Measurements from ENCODE around the gene CPNE4. TPM values are rescaled to one million over a fixed set of nuclear protein-coding genes. Genes with fewer than 3 reads are reported as not detected.

CPNE4 gene
- total RNA-seq, 2 experiments from 2014 or later = not detected

DNA sequence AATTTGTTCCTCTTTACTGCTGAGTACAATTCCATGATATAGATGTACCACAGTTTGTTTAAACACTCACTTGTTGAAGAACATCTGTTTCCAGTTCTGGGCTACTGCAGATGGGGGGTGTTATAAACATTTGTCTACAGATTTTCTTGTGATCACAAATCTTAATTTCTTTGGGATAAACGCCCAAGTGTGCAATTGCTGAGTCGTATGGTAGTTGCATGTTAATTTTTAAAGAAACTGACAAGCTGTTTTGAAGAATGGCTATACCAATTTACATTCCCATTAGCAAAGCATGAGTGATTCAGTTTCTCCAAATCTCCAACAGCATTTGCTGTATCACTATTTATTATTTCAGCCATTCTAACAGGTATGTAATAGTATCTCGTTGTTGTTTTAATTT lies 290.0 kb downstream of the CPNE4 start:
- H3K4me3 Mint-ChIP-seq = no peak overlapping the region
- ATAC-seq (no peak), DNase-seq (no peak)
- H3K9me3 Mint-ChIP-seq = no peaks in the 10 kb centered on the region
- TF ChIP-seq, protein P1, sequence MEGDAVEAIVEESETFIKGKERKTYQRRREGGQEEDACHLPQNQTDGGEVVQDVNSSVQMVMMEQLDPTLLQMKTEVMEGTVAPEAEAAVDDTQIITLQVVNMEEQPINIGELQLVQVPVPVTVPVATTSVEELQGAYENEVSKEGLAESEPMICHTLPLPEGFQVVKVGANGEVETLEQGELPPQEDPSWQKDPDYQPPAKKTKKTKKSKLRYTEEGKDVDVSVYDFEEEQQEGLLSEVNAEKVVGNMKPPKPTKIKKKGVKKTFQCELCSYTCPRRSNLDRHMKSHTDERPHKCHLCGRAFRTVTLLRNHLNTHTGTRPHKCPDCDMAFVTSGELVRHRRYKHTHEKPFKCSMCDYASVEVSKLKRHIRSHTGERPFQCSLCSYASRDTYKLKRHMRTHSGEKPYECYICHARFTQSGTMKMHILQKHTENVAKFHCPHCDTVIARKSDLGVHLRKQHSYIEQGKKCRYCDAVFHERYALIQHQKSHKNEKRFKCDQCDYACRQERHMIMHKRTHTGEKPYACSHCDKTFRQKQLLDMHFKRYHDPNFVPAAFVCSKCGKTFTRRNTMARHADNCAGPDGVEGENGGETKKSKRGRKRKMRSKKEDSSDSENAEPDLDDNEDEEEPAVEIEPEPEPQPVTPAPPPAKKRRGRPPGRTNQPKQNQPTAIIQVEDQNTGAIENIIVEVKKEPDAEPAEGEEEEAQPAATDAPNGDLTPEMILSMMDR (IDR thresholded peaks at IDR 0.05) = no peak
- ChIA-PET CTCF (no interaction called here), POLR2A (no interaction called here)
- no peaks in the 10 kb centered on the region for H3K36me3 Mint-ChIP-seq (ENCODE audit: low read depth)
- peaks cover 10% of the 10 kb centered on the region for H3K27me3 Mint-ChIP-seq
- intact Hi-C loops (cut with micrococcal nuclease) = no loop called here
- H3K27ac Mint-ChIP-seq = no peak overlapping the region
- H3K4me1 Mint-ChIP-seq (ENCODE audit: low read depth) = no peaks in the 10 kb centered on the region

GRCh38 chr3:131743126-131743525 lies 291.7 kb downstream of the CPNE4 start:
- TF ChIP-seq, protein P1 (IDR thresholded peaks at IDR 0.05) = no peak
- CTCF ChIA-PET = no interaction called here

DNA sequence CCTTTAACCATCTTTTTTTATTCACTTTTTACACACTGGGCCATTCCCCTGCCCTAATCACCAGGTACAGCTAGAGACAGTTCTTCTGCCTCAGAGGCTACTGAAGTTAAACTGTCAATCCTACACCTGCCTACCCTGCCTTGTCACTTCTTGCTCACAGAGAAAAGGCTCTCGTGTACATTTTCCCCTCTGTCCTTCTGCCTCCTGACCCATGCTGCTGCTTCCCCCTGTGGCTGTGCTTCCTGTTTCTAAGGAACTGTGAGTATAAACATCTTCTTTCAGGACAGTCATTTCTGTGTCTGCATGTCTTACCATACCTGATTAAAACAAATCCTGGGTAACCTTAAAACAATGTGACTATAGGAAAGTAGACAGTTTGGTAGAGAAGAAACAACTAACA lies 295.6 kb downstream of the CPNE4 start:
- no peak overlapping the region for H3K4me3 Mint-ChIP-seq
- DNase-seq (no peak), ATAC-seq (no peak)
- CTCF ChIA-PET = no interaction called here
- no peaks in the 10 kb centered on the region for H3K4me1 Mint-ChIP-seq (ENCODE audit: low read depth)
- no peak overlapping the region for H3K27ac Mint-ChIP-seq
- peaks cover 11% of the 10 kb centered on the region for H3K27me3 Mint-ChIP-seq
- POLR2A ChIA-PET = no interaction called here
- no peaks in the 10 kb centered on the region for H3K9me3 Mint-ChIP-seq
- intact Hi-C loops (cut with micrococcal nuclease) = no loop called here
- TF ChIP-seq, protein P1 (IDR thresholded peaks at IDR 0.05) = no peak
- no peaks in the 10 kb centered on the region for H3K36me3 Mint-ChIP-seq (ENCODE audit: low read depth)

More at GRCh38 chr3:131743126-131743525, 291.7 kb downstream of the CPNE4 start:
- no peaks in the 10 kb centered on the region for H3K9me3 Mint-ChIP-seq
- H3K27ac Mint-ChIP-seq = no peak overlapping the region
- H3K27me3 Mint-ChIP-seq = peaks cover 14% of the 10 kb centered on the region
- H3K36me3 Mint-ChIP-seq (ENCODE audit: low read depth) = no peaks in the 10 kb centered on the region
- no peak for DNase-seq
- POLR2A ChIA-PET = no interaction called here
- no peaks in the 10 kb centered on the region for H3K4me1 Mint-ChIP-seq (ENCODE audit: low read depth)
- intact Hi-C loops (cut with micrococcal nuclease) = no loop called here
- H3K4me3 Mint-ChIP-seq = no peak overlapping the region
- ATAC-seq = no peak

DNA sequence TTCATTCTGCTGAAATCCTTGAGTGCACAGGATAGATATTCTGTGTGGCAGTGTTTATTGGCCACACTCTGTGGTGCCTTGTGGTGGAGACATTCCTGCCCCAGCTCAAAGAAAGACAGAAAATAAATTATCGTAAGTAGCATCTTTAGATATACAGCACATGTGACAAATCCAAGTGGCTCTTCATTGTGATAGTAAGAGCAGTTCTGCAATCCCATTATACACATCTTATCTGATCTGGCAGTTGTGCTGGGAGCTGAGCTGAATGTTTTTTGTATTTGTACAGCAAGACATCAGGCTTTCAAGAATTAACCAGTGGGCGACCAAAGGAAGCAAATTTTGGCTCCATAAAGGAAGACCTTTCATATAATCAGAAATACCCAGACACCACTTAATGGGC lies 296.7 kb downstream of the CPNE4 start:
- Mint-ChIP-seq H3K9me3 (no peaks in the 10 kb centered on the region), H3K4me3 (no peak overlapping the region), H3K27me3 (peaks cover 17% of the 10 kb centered on the region), H3K27ac (no peak overlapping the region), H3K4me1 (ENCODE audit: low read depth) (no peaks in the 10 kb centered on the region), H3K36me3 (ENCODE audit: low read depth) (no peaks in the 10 kb centered on the region)
- TF ChIP-seq, protein P1 (IDR thresholded peaks at IDR 0.05) = no peak
- DNase-seq = no peak
- intact Hi-C loops (cut with micrococcal nuclease) = no loop called here
- ATAC-seq = no peak
- ChIA-PET CTCF (no interaction called here), POLR2A (no interaction called here)

GRCh38 chr3:131735544-131735943 lies 299.3 kb downstream of the CPNE4 start:
- intact Hi-C loops (cut with micrococcal nuclease) = no loop called here

More at GRCh38 chr3:131735544-131735943, 299.3 kb downstream of the CPNE4 start:
- TF ChIP-seq, protein P1 (IDR thresholded peaks at IDR 0.05) = no peak
- Mint-ChIP-seq H3K36me3 (ENCODE audit: low read depth) (no peaks in the 10 kb centered on the region), H3K27ac (no peak overlapping the region), H3K4me1 (ENCODE audit: low read depth) (peaks cover 13% of the 10 kb centered on the region), H3K4me3 (no peak overlapping the region), H3K9me3 (no peaks in the 10 kb centered on the region), H3K27me3 (peaks cover 15% of the 10 kb centered on the region)
- DNase-seq (no peak), ATAC-seq (no peak)
- ChIA-PET CTCF (no interaction called here), POLR2A (no interaction called here)

Measured in activated CD8-positive, alpha-beta T cell treated with anti-CD3 and anti-CD28 coated beads for 36 hours (primary cell).